ENCODE measurements around the gene ARHGEF10L.
A peak's percentile ranks its signal among the peaks of the same experiment; 100 is the strongest.

Gene ARHGEF10L

GRCh38 chr1:17594690-17595601 lies 55.4 kb downstream of the ARHGEF10L start:
- DNase-seq = no peak

DNA sequence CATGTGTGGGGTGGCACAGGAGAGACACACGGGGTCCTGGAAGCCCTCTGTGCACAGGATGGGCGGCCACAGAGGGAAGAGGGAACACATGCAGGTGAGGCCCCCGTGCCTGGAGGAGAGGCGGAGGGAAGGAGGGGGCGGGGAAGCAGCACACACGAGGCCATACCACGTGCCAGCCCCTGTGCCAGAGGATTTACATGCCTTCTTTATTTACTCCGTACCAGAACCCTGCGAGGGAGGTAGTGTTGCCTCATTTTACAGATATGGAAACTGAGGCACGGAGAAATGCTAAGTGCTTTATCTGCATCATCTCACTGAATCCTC lies 56.1 kb downstream of the ARHGEF10L start:
- DNase-seq = no peak

DNA sequence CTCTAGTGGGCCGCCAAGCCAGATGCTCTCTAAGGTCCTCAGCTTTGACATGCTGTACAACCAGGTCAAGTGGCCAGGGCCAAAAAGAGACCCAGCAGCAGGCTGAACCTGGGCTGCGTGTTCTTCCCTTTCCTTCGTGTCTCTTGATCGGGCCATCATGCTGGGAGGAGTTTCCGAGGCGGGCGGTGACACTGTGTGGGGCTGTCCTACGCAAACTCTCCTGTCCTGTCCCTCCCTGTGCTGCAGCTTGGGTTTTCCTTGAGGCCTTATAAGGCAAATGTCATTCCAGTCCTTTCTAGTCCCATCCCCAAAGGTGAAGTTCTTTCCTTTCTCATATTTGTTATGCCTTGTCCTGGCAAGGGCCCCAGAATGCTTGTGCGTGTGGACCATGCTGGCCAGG lies 56.7 kb downstream of the ARHGEF10L start:
- no peak for DNase-seq

GRCh38 chr1:17596651-17597509 lies 57.4 kb downstream of the ARHGEF10L start:
- DNase-seq = no peak

- no peak for DNase-seq
These were observed 58.2 kb downstream of the ARHGEF10L start for GRCh38 chr1:17597651-17598050.

GRCh38 chr1:17598251-17598650 lies 58.8 kb downstream of the ARHGEF10L start:
- DNase-seq = no peak

GRCh38 chr1:17599291-17599953 lies 59.9 kb downstream of the ARHGEF10L start:
- DNase-seq = no peak

GRCh38 chr1:17599954-17600300 lies 60.4 kb downstream of the ARHGEF10L start:
- no peak for DNase-seq

DNA sequence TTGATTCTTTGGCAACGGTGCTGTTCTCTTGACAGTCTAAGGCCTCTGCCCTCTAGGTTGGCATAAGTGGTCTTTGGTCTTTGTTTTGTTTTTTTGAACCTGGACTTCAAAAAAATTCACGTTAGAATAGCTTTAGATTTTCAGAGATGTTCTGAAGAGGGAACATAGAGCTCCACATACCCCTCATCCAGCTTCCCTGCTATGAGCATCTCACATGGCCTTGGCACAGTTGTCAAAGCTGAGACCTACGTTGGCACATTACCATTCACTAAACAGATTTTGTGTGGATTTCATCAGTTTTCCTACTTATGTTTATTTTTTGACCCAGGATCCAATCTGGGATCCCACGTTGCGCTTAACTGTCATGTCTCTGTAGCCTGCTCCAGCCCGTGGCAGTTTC lies 60.8 kb downstream of the ARHGEF10L start:
- DNase-seq = no peak

GRCh38 chr1:17601643-17602382 lies 62.3 kb downstream of the ARHGEF10L start:
- no peak for DNase-seq

- DNase-seq = no peak
These were observed 63.8 kb downstream of the ARHGEF10L start for GRCh38 chr1:17603091-17603841.

DNA sequence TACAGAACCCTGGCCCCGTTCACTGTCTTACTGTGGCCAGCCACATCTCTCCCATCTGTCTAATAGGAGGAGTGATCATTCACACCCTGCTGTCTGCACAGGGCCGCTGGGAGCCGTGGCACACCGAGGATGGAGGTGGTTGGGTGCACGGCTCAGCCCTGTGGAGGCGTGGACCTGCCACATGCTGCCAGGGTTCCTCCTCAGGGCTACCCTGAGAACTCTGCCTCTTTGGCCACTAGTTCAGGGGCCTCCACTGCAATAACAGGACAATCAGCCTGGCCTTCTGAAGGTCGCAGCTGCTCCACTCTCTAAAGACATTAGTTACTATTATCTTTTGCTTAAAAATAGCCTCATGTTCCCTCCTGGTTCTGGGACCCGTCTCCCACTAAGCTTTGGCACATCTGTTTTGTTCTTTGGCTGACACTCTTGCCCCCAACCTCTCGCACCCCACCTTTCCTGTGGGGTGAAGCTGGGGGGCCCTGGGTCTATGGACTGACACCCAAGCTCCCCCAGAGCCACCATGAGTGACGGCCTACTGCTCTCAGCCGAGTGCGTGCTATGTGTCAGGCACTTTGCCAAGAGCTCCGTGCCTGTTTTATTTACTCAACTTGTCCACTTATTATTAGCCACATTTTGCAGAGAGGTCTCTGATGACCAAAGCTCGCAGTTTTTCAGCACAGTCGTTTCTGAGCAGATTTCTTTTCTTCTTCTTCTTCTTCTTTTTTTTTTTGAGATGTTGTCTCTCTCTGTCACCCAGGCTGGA lies 66.3 kb downstream of the ARHGEF10L start:
- no peak for DNase-seq

GRCh38 chr1:17606826-17607440 lies 67.4 kb downstream of the ARHGEF10L start:
- peak; percentile 64 for DNase-seq

- no peak for DNase-seq
These were observed 68.4 kb downstream of the ARHGEF10L start for GRCh38 chr1:17607644-17608581.

DNA sequence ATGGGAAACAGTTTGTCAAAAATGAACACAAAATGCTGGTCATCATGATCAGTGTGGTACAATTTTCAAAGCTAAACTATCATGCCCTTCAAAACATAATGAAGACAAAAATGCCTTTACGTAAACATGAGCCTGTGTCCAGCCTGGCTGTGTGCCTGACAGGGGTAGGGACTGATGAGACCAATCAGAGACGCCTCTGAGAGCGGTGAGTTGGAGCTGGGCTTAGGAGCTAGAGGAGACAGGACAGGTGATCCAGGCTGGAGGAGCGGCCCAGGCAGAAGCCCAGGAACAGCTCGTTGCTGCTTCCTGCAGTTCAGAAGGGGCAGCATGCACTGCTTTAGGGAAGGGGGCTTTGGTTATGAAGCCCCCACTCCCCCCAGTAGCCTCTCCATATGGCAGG lies 70.0 kb downstream of the ARHGEF10L start:
- no peak for DNase-seq

DNA sequence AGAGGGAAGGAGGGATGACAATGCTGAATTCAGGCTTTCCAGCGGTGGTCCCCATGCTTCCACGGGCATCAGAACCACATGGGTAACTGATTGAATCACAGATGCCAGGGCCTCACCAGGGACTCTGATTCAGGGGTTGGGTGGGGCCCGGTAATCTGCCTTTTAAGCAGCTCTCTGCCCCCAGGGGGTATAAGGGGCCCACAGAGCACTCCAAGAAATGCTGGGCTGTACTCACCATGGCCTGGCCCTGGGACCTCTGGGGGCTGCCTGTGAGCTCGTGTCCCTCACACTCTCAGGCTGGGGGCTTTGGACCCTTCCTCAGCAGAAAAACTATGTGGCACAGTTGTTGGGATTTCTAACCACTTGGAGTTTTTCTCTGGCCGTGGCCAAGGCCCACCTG lies 70.6 kb downstream of the ARHGEF10L start:
- DNase-seq = no peak

DNA sequence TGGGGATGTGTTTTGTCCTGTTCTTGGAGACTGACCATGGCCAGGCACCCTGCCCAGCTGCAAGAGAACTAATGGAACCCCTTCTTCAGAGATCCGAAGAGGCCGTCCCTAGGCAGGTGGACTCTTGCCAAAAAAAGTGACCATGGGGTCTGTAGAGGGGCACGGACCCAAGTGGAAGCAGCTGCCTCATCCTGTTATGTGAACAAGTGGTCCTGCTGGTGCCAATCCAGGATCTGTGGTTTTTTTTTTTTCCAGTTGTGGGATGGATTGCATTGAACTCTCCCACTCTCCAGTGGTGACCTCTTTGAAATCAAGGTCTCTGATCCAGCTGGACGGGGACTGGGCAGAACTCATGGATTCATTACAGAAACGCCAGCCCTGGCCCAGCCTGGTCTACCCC lies 71.2 kb downstream of the ARHGEF10L start:
- DNase-seq = no peak

DNA sequence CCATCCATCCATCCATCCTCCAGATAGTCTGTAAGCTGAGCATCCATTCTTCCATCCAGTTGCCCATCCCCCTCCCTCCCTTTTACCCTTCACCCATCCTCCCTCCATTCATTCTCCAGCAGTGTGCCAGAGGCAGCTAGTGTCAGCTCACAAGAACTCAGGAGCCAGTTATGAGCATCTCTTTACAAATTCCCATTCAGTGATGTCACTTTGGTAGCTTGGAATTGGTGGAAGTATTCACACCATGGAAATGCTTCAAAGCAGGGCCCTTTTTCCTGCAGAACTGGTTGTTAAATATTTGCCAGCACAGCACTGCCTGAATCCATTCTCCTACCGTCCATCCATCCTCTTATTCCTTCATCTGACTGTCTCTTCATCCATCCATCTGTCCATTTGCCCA lies 72.5 kb downstream of the ARHGEF10L start:
- DNase-seq = no peak

GRCh38 chr1:17612831-17613230 lies 73.3 kb downstream of the ARHGEF10L start:
- no peak for DNase-seq

GRCh38 chr1:17614586-17614985 lies 75.1 kb downstream of the ARHGEF10L start:
- no peak for DNase-seq

All from activated CD4-positive, CD25-positive, alpha-beta regulatory T cell treated with anti-CD3 and anti-CD28 coated beads, Interleukin-2, amount 50 U/mL, for 72 hours (primary cell).